Kidney (tissue), 14 donors: ENCODE measurements around the gene RIOX2. TPM values are rescaled to one million over a fixed set of nuclear protein-coding genes. Genes with fewer than 3 reads are reported as not detected.

Experiments
- DNase-seq, 5 donors: peaks; one replicate each; pipeline ENCODE4 v3.0.0-alpha.2; 2013 to 2020
- FAIRE-seq: peaks from 2 replicates; lab custom pipeline; 2012; peaks lifted over from hg19 to GRCh38; lab: Jason Lieb, UNC
- H3K27ac ChIP-seq, 2 donors: one replicate each; pipeline ENCODE4 v1.7.0; 2013; ENCODE audit warnings: low read depth in 2 of 2, low read length in 2 of 2, inconsistent platforms in 1 of 2
- H3K27me3 ChIP-seq: one replicate; pipeline ENCODE4 v1.7.1; 2013; ENCODE audit warnings: low read length, inconsistent platforms; ENCODE audit not compliant: control insufficient read depth, insufficient read depth
- H3K36me3 ChIP-seq, 3 donors: one replicate each; pipeline versions ENCODE4 v1.7.0 to v1.7.1; 2013; ENCODE audit warnings: low read length in 3 of 3, control low read depth in 1 of 3, inconsistent platforms in 1 of 3; ENCODE audit not compliant: insufficient read depth in 3 of 3, control insufficient read depth in 2 of 3
- H3K4me1 ChIP-seq, 3 donors: one replicate each; pipeline versions ENCODE4 v1.7.0 to v1.7.1; 2013; ENCODE audit warnings: low read length in 3 of 3, inconsistent platforms in 1 of 3, low read depth in 1 of 3; ENCODE audit not compliant: control insufficient read depth in 2 of 3, insufficient read depth in 2 of 3
- H3K4me3 ChIP-seq, 3 donors: one replicate each; pipeline versions ENCODE4 v1.7.0 to v1.8.1; 2013; ENCODE audit warnings: low read length in 3 of 3, control low read depth in 1 of 3, inconsistent platforms in 1 of 3
- H3K9ac ChIP-seq, 3 donors: one replicate each; pipeline versions ENCODE4 v1.7.0 to v1.7.1; 2013; ENCODE audit warnings: low read length in 3 of 3, control low read depth in 1 of 3, inconsistent platforms in 1 of 3
- H3K9me3 ChIP-seq, 3 donors: one replicate each; pipeline versions ENCODE4 v1.7.0 to v1.7.1; 2013; ENCODE audit warnings: low read length in 3 of 3, control low read depth in 1 of 3, inconsistent platforms in 1 of 3; ENCODE audit not compliant: control insufficient read depth in 2 of 3, insufficient read depth in 1 of 3
- intact Hi-C: fragments of 100-400 bp; cut with DNase I; formaldehyde crosslinking; loops from one replicate; pipeline ENCODE4 v1.11.1; 2022
- polyA plus RNA-seq: library from polyadenylated mRNA; stranded (reverse); fragments of 350-450 nt; fragmentation: Illumina TruSeq; extraction: RNeasy Lipid Tissue Mini Kit (QIAGEN cat#74804); gene quantifications from one replicate; pipeline ENCODE4 v1.2.3, GENCODE V29; 2014; ENCODE audit warnings: low read depth, low replicate concordance; ENCODE audit not compliant: insufficient read depth
- total RNA-seq: library from RNA; stranded (reverse); fragmentation: NEBNext Ultra II Directional; extraction: Animal tissue kit (Norgen Biotek cat#: 25700); gene quantifications from one replicate; pipeline ENCODE4 v1.2.1, GENCODE V29; 2021
- TF ChIP-seq, protein P1 (sequence below): IDR thresholded peaks from 3 replicates; pipeline ENCODE4 v1.5.1; 2012; ENCODE audit warnings: mild to moderate bottlenecking, moderate library complexity, borderline replicate concordance; ENCODE audit not compliant: insufficient read depth; ENCODE audit errors: extremely low read depth
- donor health status: control.
- donor health status: control.
- donor health status: control.
- donor health status: control.
- donor health status: control.
- donor health status: DM: yes; HTN: yes; CAD: no.
- donor health status: Normal renal cell carcinoma (clear cell type).

RIOX2 gene
- total and polyA plus RNA-seq, 2 donors from 2014 or later: 19.8 to 26.7 TPM

DNA sequence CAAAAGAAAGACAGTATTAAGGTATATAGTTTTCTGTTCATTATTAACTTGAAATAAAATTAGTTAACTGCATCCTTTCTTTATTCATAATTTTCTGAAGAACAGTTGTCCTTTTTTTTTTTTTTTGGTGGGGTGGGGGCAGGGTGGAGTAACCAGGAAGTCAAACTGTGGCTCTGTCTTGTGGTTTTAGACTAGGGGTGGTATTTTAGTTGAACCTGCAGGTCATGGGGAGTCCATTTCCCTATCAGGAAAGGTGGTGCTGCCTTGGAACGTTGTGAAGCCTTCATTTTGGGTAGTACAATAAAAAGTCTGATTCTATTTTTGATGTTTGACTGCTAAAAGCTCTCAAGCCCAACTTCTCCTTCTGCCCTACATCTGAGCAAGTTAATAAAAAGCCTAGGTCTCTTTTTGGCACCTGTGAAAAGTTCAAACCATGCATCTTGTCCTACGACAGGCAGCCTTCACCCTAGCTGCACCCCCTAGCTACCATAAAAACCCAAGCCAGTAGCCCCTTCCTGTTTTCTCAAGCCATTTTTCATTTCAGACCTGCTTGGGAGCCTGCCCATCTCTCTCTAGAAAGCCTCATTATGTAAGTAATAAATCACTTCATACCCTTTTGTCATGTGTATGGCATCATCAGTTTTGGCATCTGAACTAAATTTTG lies 31.2 kb upstream of the RIOX2 start:
- Histone ChIP-seq H3K27ac (no peak overlapping the region), H3K4me1 (no peaks in the 10 kb centered on the region), H3K36me3 (no peaks in the 10 kb centered on the region), H3K27me3 (no peaks in the 10 kb centered on the region), H3K4me3 (no peak overlapping the region), H3K9ac (no peak overlapping the region), H3K9me3 (no peaks in the 10 kb centered on the region)
- FAIRE-seq: no peak
- TF ChIP-seq, protein P1, sequence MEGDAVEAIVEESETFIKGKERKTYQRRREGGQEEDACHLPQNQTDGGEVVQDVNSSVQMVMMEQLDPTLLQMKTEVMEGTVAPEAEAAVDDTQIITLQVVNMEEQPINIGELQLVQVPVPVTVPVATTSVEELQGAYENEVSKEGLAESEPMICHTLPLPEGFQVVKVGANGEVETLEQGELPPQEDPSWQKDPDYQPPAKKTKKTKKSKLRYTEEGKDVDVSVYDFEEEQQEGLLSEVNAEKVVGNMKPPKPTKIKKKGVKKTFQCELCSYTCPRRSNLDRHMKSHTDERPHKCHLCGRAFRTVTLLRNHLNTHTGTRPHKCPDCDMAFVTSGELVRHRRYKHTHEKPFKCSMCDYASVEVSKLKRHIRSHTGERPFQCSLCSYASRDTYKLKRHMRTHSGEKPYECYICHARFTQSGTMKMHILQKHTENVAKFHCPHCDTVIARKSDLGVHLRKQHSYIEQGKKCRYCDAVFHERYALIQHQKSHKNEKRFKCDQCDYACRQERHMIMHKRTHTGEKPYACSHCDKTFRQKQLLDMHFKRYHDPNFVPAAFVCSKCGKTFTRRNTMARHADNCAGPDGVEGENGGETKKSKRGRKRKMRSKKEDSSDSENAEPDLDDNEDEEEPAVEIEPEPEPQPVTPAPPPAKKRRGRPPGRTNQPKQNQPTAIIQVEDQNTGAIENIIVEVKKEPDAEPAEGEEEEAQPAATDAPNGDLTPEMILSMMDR: no peak
- intact Hi-C loops: no loop called here
- no peak for DNase-seq

DNA sequence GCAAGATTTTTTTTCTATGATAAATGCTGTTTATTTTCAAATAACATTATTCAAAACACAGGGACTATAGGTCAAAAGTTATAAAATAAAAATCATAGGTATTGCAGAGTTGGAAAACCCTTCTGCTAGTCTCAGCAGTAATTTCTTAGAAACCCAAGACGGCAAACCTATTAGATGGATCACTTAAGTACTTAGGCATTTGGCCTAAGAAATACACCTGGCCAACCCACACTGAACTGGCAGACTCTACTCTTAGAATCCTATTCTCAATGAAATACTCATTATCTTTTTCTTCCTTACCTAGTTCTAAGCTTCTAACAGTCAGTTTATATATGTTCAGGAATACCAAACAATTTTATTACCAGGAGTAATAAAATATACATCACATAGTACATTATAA lies 30.5 kb upstream of the RIOX2 start:
- no peak overlapping the region for H3K4me3 ChIP-seq
- intact Hi-C loops: no loop called here
- FAIRE-seq: no peak

DNA sequence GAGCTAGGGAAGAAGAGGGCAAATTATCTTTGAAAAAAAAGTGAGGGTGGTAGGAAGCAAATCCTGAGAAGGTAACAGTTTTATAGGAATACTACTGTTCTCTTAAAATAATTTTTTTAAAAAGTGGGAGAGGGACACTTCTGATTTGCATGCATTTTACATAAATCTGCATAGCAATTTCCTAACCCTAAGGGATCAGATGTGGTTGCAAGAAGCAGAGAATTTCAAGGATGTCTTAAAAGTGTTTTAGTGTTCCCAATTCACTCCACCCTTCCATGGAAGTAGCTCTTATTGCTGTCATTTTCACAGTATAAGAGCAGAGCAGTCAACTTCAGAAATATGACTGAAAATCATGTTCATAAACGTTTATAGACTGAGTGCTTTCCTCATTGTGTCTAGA lies 27.8 kb upstream of the RIOX2 start:
- Histone ChIP-seq H3K27me3 (no peaks in the 10 kb centered on the region), H3K9ac (no peak overlapping the region), H3K36me3 (no peaks in the 10 kb centered on the region), H3K27ac (no peak overlapping the region), H3K9me3 (no peaks in the 10 kb centered on the region), H3K4me1 (no peaks in the 10 kb centered on the region), H3K4me3 (no peak overlapping the region)
- no peak for FAIRE-seq
- intact Hi-C loops: no loop called here
- TF ChIP-seq, protein P1: no peak
- DNase-seq: no peak

More for the DNA sequence above, 30.5 kb upstream of the RIOX2 start:
- no peak for DNase-seq
- no peaks in the 10 kb centered on the region for H3K27me3 ChIP-seq
- TF ChIP-seq, protein P1: no peak
- H3K9me3 ChIP-seq: no peaks in the 10 kb centered on the region
- H3K4me1 ChIP-seq: no peaks in the 10 kb centered on the region
- H3K27ac ChIP-seq: no peak overlapping the region
- H3K36me3 ChIP-seq: no peaks in the 10 kb centered on the region
- no peak overlapping the region for H3K9ac ChIP-seq

DNA sequence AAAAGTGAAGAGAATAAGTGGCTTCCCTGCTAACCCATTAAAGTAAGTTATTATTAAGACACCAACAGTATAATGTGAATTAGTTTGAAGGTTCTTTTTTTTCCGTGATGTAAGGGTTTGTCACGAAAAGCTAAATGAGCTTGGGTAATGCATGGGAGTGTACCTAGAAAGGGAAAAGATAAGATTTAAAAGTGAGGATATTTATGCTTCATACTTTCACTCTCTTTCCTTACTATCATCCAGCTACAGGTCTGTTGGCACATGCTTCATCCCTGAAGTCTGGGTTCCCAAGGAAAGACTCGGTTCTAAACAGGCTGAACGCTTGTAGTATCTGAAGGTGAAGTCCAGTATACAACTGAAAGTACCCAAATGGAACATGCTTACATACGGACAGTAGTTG lies 26.9 kb upstream of the RIOX2 start:
- TF ChIP-seq, protein P1: no peak
- Histone ChIP-seq H3K4me3 (no peak overlapping the region), H3K36me3 (no peaks in the 10 kb centered on the region), H3K27me3 (no peaks in the 10 kb centered on the region), H3K4me1 (no peaks in the 10 kb centered on the region), H3K9ac (no peak overlapping the region), H3K9me3 (no peaks in the 10 kb centered on the region), H3K27ac (no peak overlapping the region)
- FAIRE-seq (no peak), DNase-seq (no peak)
- intact Hi-C loops: no loop called here
